Fibroblast of peridontal ligament (primary cell): ENCODE results near the gene LRRC36.

ENCODE experiments used
- DNase-seq: peaks from one replicate; pipeline ENCODE4 v3.0.0-alpha.2; 2010; ENCODE audit errors: extremely low read depth

Gene LRRC36

GRCh38 chr16:67424261-67424615 lies 97.6 kb downstream of the LRRC36 start:
- DNase-seq: no peak

DNA sequence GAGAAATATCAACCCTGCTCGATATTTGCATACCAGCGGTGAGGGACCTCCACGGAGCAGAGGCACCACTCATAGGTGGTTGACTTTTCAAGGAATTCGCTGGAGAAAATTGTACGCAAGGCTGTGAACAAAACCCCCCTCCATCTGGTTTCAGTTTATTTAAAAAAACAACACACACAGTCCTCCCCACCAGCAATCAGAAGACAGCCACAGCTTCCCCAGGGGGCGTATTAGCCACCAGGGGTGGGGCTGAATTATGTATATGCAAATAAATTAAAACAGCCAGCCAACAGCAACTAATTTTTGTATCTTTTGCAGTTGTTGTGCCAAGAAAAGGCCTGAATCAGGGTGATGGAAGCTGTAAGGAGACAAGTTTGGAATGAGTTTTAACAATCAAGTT lies 98.4 kb downstream of the LRRC36 start:
- peak; percentile 77 for DNase-seq

- DNase-seq: no peak
Measured at GRCh38 chr16:67425580-67425979, 99.0 kb downstream of the LRRC36 start.

DNA sequence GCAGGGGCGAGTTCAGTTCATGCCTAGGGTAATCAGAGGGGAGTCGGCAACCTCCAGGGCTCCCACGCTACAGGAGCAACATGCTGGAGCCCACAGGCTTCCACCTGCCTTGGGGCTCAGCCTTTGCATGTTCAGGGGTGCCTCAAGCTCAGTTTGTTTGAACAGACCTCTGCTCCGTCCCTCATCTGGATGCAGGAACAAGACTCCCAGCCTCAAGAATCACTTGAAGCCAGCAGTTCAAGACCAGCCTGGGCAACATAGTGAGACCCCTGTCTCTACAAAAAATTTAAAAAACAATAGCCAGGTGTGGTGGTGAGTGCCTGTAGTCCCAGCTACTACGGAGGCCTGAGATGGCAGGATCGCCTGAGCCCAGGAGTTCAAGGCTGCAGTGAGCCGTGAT lies 99.4 kb downstream of the LRRC36 start:
- no peak for DNase-seq

GRCh38 chr16:67426950-67427349 lies 100.3 kb downstream of the LRRC36 start:
- DNase-seq: peak; percentile 46

DNA sequence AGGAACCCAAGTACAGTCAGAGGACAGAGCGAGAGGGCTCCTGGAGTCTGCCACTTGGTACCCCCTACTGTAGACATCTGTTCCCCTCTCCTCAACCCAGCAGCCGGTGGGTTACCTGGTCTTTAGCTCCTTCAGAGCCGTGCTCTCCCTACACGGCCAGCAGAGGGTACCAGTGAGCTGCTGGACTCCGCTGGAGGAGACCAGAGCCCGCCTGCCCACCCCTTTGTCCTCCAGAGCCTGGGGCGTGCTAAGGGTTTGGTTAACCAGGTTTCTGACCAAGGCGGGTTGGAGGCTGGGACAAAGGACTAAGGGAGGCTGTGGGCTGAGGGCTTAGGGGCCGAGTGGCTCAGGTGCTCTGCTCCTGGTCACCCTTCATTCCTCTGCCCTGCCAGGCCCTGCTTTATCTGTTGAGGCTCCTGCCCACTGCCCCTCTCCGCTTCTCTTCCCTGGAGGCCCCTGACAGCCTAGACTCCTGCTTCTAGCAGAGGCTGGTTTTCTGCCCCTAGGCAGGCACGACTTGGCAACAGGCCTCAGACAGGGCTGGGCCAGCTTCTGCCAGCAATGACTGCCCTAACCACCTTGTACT lies 101.6 kb downstream of the LRRC36 start:
- no peak for DNase-seq

DNA sequence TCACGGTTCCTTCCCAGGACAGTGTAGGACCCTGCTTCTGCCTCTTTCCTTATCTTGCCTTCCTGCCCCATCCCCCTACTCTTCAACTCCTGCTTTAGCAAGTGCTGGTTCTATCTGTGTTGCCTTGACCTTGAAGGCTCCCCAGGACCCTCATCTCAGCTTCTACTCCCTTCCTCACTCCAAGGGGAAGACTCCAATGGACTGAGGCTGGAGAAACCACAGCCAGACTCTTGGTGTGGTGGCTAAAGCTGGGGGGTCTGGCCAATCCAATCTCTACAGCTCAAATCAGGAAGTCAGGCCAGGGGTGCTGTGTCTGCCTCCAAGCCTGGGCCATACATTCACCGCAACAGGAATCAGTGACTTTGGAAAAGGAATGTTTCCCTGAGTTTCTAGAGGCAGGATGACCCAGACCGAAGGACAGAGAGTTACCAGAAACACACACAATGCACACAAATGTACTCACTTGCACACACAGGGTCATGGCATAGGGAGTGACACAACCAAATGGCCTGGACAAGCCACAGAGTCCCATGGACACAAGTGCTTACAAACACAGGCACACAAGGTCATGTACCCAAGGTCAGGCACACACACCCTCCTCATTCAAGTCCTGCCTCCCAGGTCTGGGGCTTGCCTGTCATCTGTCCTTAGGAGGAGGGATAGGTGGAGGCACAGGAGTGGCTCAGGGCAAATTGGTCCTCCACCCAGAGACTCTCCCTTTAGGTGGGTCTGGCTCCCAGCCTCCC lies 102.6 kb downstream of the LRRC36 start:
- DNase-seq: no peak

- no peak for DNase-seq
Measured at GRCh38 chr16:67429799-67430503, 103.3 kb downstream of the LRRC36 start.

- no peak for DNase-seq
Measured at GRCh38 chr16:67430504-67430976, 103.9 kb downstream of the LRRC36 start.

DNA sequence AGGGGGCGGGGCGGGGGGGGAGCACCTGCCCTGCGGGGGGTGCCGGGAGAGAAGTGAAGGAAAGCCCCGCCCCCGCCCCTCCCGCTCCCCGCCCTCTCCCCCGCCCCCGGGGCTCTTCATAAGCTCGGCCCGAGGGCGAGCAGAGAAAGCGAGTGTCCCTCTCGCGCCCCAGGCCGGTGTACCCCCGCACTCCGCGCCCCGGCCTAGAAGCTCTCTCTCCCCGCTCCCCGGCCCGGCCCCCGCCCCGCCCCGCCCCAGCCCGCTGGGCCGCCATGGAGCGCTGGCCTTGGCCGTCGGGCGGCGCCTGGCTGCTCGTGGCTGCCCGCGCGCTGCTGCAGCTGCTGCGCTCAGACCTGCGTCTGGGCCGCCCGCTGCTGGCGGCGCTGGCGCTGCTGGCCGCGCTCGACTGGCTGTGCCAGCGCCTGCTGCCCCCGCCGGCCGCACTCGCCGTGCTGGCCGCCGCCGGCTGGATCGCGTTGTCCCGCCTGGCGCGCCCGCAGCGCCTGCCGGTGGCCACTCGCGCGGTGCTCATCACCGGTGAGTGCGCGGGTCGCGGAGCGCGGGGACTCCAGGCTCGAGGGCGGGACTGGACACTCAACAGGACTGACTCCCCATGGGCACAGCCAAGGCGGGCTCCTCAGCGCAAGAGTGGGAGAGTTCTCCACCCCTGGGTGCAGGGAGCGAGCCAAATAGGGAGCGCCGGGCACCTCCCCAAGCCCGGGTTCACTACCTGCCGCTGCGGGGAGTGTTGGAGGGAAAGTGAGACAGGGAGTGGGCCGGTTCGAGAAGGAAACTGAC lies 104.6 kb downstream of the LRRC36 start, which contains the start of gene HSD11B2:
HSD11B2 (plus strand) TSS at position 145 of the 798 bp plus-strand sequence; CDS start at position 273, 128 bp downstream.
- peak; percentile 27 for DNase-seq

- no peak for DNase-seq
Measured at GRCh38 chr16:67431775-67432505, 105.3 kb downstream of the LRRC36 start.

DNA sequence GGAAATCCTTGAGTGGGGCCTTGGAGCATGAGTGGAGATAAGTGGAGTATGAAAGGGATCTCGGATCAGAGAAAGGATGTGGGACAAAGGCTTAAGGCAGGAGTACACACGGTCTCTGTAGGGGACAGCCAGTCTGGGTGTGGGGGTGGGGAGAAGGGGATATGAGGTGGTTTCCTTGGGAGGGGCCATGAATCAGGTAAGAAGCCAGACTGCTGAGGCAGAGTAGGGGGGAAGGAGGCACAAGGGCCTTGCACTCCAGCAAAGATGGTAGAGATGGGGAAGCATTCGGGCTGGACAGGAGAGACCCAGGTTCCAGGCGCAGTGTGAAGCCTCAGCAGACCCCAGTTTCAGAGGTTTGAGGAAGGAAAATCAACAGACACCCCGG lies 105.9 kb downstream of the LRRC36 start:
- no peak for DNase-seq

- DNase-seq: no peak
Measured at GRCh38 chr16:67433131-67433719, 106.6 kb downstream of the LRRC36 start.
